Smooth muscle cell (in vitro differentiated cells): ENCODE results near the gene GARIN1A. TPM values are rescaled to one million over a fixed set of nuclear protein-coding genes. Genes with fewer than 3 reads are reported as not detected.
"Not testable (repeated sequence)": the region's sequence is repeated elsewhere in the genome, so short reads cannot be mapped to it uniquely, and the experiment has no call there.

ENCODE experiments used
- DNase-seq: peaks from one replicate; lab custom pipeline; 2025; ENCODE audit not compliant: unreplicated experiment; lab: John Stamatoyannopoulos, UW
- H2AFZ ChIP-seq: fragments of 200-600 bp; sonication (generic); 2 replicates; pipeline ENCODE4 v1.6.0; 2016; ENCODE audit warnings: antibody characterized with exemption, low read depth, mild to moderate bottlenecking
- H3F3A ChIP-seq: fragments of 200-600 bp; sonication (generic); 2 replicates; pipeline ENCODE4 v1.6.0; 2017; ENCODE audit warnings: antibody characterized with exemption, low read depth
- H3K27ac ChIP-seq: fragments of 200-600 bp; sonication (generic); 2 replicates; pipeline ENCODE4 v1.5.1; 2016; ENCODE audit warnings: low read depth, mild to moderate bottlenecking
- H3K27me3 ChIP-seq: fragments of 200-600 bp; sonication (generic); 2 replicates; pipeline ENCODE4 v1.6.1; 2016; ENCODE audit warnings: low read depth, mild to moderate bottlenecking
- H3K36me3 ChIP-seq: fragments of 200-600 bp; sonication (generic); 2 replicates; pipeline ENCODE4 v1.5.1; 2016; ENCODE audit warnings: low read depth
- H3K4me1 ChIP-seq: fragments of 200-600 bp; sonication (generic); 2 replicates; pipeline ENCODE4 v1.5.1; 2016; ENCODE audit warnings: low read depth
- H3K4me2 ChIP-seq: fragments of 200-600 bp; sonication (generic); 2 replicates; pipeline ENCODE4 v1.6.0; 2016; ENCODE audit warnings: mild to moderate bottlenecking
- H3K4me3 ChIP-seq: fragments of 200-600 bp; sonication (generic); 2 replicates; pipeline ENCODE4 v1.5.1; 2016; ENCODE audit warnings: mild to moderate bottlenecking
- H3K79me2 ChIP-seq: fragments of 200-600 bp; sonication (generic); 2 replicates; pipeline ENCODE4 v1.6.0; 2016; ENCODE audit warnings: low read depth, mild to moderate bottlenecking
- H3K9ac ChIP-seq: fragments of 200-600 bp; sonication (generic); 2 replicates; pipeline ENCODE4 v1.6.0; 2016; ENCODE audit warnings: low read depth
- H3K9me3 ChIP-seq: fragments of 200-600 bp; sonication (generic); replicated peaks from 2 replicates; pipeline ENCODE4 v1.5.1; 2016; ENCODE audit warnings: low read depth
- H4K20me1 ChIP-seq: fragments of 200-600 bp; sonication (generic); 2 replicates; pipeline ENCODE4 v1.6.0; 2016; ENCODE audit warnings: low read depth
- CTCF ChIP-seq: fragments of 200-600 bp; sonication (generic); IDR thresholded peaks from 2 replicates; pipeline ENCODE4 v1.5.1; 2017; ENCODE audit warnings: borderline replicate concordance, mild to moderate bottlenecking, antibody characterized with exemption; ENCODE audit not compliant: insufficient read depth, poor library complexity, severe bottlenecking
- WGBS: methylation state at CpG from one replicate; pipeline ENCODE4 v1.1.7; 2016; ENCODE audit warnings: low lambda C conversion rate; 5-methylcytosine and 5-hydroxymethylcytosine counted together
- polyA plus RNA-seq: library from polyadenylated mRNA; unstranded; fragments of >200 nt; fragmentation: Nextera tagmentation; extraction: Ambion mirVana; gene quantifications from 2 replicates; pipeline ENCODE4 v1.2.1, GENCODE V29; 2016
- total RNA-seq: library from RNA; depleted of rRNA; stranded (reverse); fragments of >200 nt; gene quantifications from 2 replicates; pipeline ENCODE4 v1.2.3, GENCODE V29; 2014

The GARIN1A gene
- total and polyA plus RNA-seq, 2 experiments from 2014 or later = 0.46 to 1.2 TPM

GRCh38 chr7:128662091-128662490 lies 10.0 kb upstream of the GARIN1A start:
- Histone ChIP-seq H3K27ac (no peak overlapping the region), H3K79me2 (no peaks in the 10 kb centered on the region), H2AFZ (no peak overlapping the region), H3K9ac (no peak overlapping the region), H3K4me2 (no peak overlapping the region), H3K4me3 (no peak overlapping the region), H3K9me3 (peaks cover 4% of the 10 kb centered on the region), H4K20me1 (no peaks in the 10 kb centered on the region), H3K36me3 (no peaks in the 10 kb centered on the region), H3K4me1 (no peaks in the 10 kb centered on the region), H3F3A (no peaks in the 10 kb centered on the region), H3K27me3 (no peaks in the 10 kb centered on the region)
- no peak for TF ChIP-seq CTCF
- no peak for DNase-seq
- WGBS = 98% methylated on average over 3 of the region's 3 CpGs

- not testable (repeated sequence) for H3K36me3 ChIP-seq, H4K20me1 ChIP-seq, H3K4me2 ChIP-seq, H3K9me3 ChIP-seq, H3K79me2 ChIP-seq, H3K27me3 ChIP-seq, DNase-seq, H3K9ac ChIP-seq, H3F3A ChIP-seq, H3K27ac ChIP-seq, H3K4me1 ChIP-seq, H2AFZ ChIP-seq, H3K4me3 ChIP-seq
- whole genome bisulfite sequencing = 89% methylated on average over 3 of the region's 3 CpGs
Observed at GRCh38 chr7:128663223-128663622, 8.9 kb upstream of the GARIN1A start.

GRCh38 chr7:128665057-128665456 lies 7.0 kb upstream of the GARIN1A start:
- Histone ChIP-seq H3K36me3 (no peaks in the 10 kb centered on the region), H3K4me2 (peak overlapping the region; percentile 60), H3K9me3 (peaks cover 4% of the 10 kb centered on the region), H3F3A (no peaks in the 10 kb centered on the region), H3K9ac (no peak overlapping the region), H2AFZ (no peak overlapping the region), H3K27me3 (no peaks in the 10 kb centered on the region), H3K4me3 (no peak overlapping the region), H3K79me2 (no peaks in the 10 kb centered on the region), H4K20me1 (no peaks in the 10 kb centered on the region), H3K4me1 (no peaks in the 10 kb centered on the region), H3K27ac (peak overlapping the region; percentile 50)
- TF ChIP-seq CTCF = no peak
- WGBS = 18% methylated on average over 1 of the region's 1 CpG
- no peak for DNase-seq

GRCh38 chr7:128666200-128666599 lies 5.9 kb upstream of the GARIN1A start:
- Histone ChIP-seq H3K36me3 (no peaks in the 10 kb centered on the region), H3F3A (no peaks in the 10 kb centered on the region), H3K4me1 (no peaks in the 10 kb centered on the region), H4K20me1 (no peaks in the 10 kb centered on the region), H3K9me3 (peaks cover 2% of the 10 kb centered on the region), H3K27me3 (no peaks in the 10 kb centered on the region), H3K4me2 (no peak overlapping the region), H3K27ac (peak overlapping the region; percentile 50), H3K4me3 (no peak overlapping the region), H3K79me2 (no peaks in the 10 kb centered on the region), H2AFZ (no peak overlapping the region), H3K9ac (no peak overlapping the region)
- peak; percentile 27 for TF ChIP-seq CTCF
- DNase-seq = no peak
- 68% methylated on average over 3 of the region's 8 CpGs for WGBS
